HEK293 (cell line): ENCODE results near the gene ZMYM4.
A peak's percentile ranks its signal among the peaks of the same experiment; 100 is the strongest.

ENCODE experiments used
- CTCF ChIA-PET: fragments of 350-600 bp; formaldehyde crosslinking; extraction: SDS; loops from one replicate; lab custom pipeline; 2021; ENCODE audit warnings: antibody characterized with exemption; lab: Yijun Ruan, JAX
- POLR2A ChIA-PET: fragments of 300-600 bp; formaldehyde crosslinking; extraction: SDS; loops from one replicate; lab custom pipeline; 2020; ENCODE audit warnings: antibody characterized with exemption, inconsistent platforms; lab: Yijun Ruan, JAX
- H3K27ac ChIP-seq: fragments of 200-500 bp; sonication (Bioruptor generic); 2 replicates; pipeline ENCODE4 v1.5.1; 2014; ENCODE audit warnings: low read depth, low read length, control low read depth, inconsistent platforms; ENCODE audit errors: extremely low read depth
- H3K36me3 ChIP-seq, 2 experiments: fragments of 200-500 bp in 1 of 2; sonication (Bioruptor generic) in 1 of 2; 1 replicate in 1 of 2; 2 replicates in 1 of 2; pipeline ENCODE4 v1.5.1; 2014 to 2017; ENCODE audit warnings: inconsistent platforms in 2 of 2, low read length in 2 of 2; ENCODE audit not compliant: control insufficient read depth in 2 of 2, insufficient read depth in 1 of 2
- H3K4me1 ChIP-seq: fragments of 200-500 bp; sonication (Bioruptor generic); 2 replicates; pipeline ENCODE4 v1.5.1; 2014; ENCODE audit warnings: mild to moderate bottlenecking, low read length, inconsistent platforms; ENCODE audit not compliant: control insufficient read depth, insufficient read depth
- H3K4me3 ChIP-seq: 2 replicates; pipeline ENCODE4 v1.5.1; 2011; ENCODE audit warnings: low read depth, mild to moderate bottlenecking, control low read depth, low read length, moderate library complexity
- H3K9me3 ChIP-seq: fragments of 200-500 bp; sonication (Bioruptor generic); 2 replicates; pipeline ENCODE4 v1.5.1; 2014; ENCODE audit warnings: low read depth, low read length, inconsistent platforms; ENCODE audit not compliant: control insufficient read depth, insufficient read depth
- GFI1B ChIP-seq: fragments of 450-650 bp; formaldehyde crosslinking; IDR thresholded peaks from 2 replicates; pipeline ENCODE4 v1.5.1; 2016; ENCODE audit warnings: missing biosample characterization, missing genetic modification characterization
- GLI4 ChIP-seq: fragments of 450-650 bp; formaldehyde crosslinking; IDR thresholded peaks from 2 replicates; pipeline ENCODE4 v1.5.1; 2016; ENCODE audit warnings: missing biosample characterization, missing genetic modification characterization
- HOXA7 ChIP-seq: sonication (generic); formaldehyde crosslinking; IDR thresholded peaks from 2 replicates; pipeline ENCODE4 v1.8.1; 2022; ENCODE audit warnings: missing genetic modification reagents, borderline replicate concordance
- KLF10 ChIP-seq: fragments of 450-650 bp; IDR thresholded peaks from 2 replicates; pipeline ENCODE4 v1.5.1; 2018; ENCODE audit warnings: missing biosample characterization, mild to moderate bottlenecking, missing genetic modification characterization
- PRDM1 ChIP-seq: fragments of 450-650 bp; formaldehyde crosslinking; IDR thresholded peaks from 2 replicates; pipeline ENCODE4; 2016; ENCODE audit warnings: missing biosample characterization, missing genetic modification characterization
- TRIM28 ChIP-seq: IDR thresholded peaks from 2 replicates; pipeline ENCODE4 v1.6.1; 2011; ENCODE audit warnings: low read length, control low read depth, borderline replicate concordance
- ZBTB21 ChIP-seq: fragments of 450-650 bp; formaldehyde crosslinking; IDR thresholded peaks from 2 replicates; pipeline ENCODE4 v1.5.1; 2017; ENCODE audit warnings: missing biosample characterization, missing genetic modification characterization
- ZBTB7A ChIP-seq: fragments of 450-650 bp; formaldehyde crosslinking; IDR thresholded peaks from 2 replicates; pipeline ENCODE4 v1.5.1; 2016; ENCODE audit warnings: low read depth, missing biosample characterization, missing genetic modification characterization
- ZFP41 ChIP-seq: fragments of 450-650 bp; formaldehyde crosslinking; IDR thresholded peaks from 2 replicates; pipeline ENCODE4 v1.5.1; 2016; ENCODE audit warnings: missing biosample characterization, missing genetic modification characterization, borderline replicate concordance
- ZNF121 ChIP-seq: fragments of 450-650 bp; formaldehyde crosslinking; IDR thresholded peaks from 2 replicates; pipeline ENCODE4 v1.5.1; 2016; ENCODE audit warnings: missing biosample characterization, missing genetic modification characterization
- ZNF473 ChIP-seq: fragments of 450-650 bp; formaldehyde crosslinking; IDR thresholded peaks from 2 replicates; pipeline ENCODE4 v1.5.1; 2017; ENCODE audit warnings: missing biosample characterization, missing genetic modification characterization
- ZNF48 ChIP-seq: fragments of 450-650 bp; formaldehyde crosslinking; IDR thresholded peaks from 2 replicates; pipeline ENCODE4 v1.5.1; 2016; ENCODE audit warnings: missing biosample characterization, missing genetic modification characterization
- ZNF510 ChIP-seq: fragments of 450-650 bp; formaldehyde crosslinking; IDR thresholded peaks from 2 replicates; pipeline ENCODE4 v1.5.1; 2018; ENCODE audit warnings: mild to moderate bottlenecking, missing genetic modification characterization, missing biosample characterization; ENCODE audit not compliant: insufficient replicate concordance
- ZNF514 ChIP-seq: fragments of 450-650 bp; formaldehyde crosslinking; IDR thresholded peaks from 2 replicates; pipeline ENCODE4 v1.5.1; 2016; ENCODE audit warnings: missing biosample characterization, missing genetic modification characterization
- ZNF596 ChIP-seq: fragments of 450-650 bp; IDR thresholded peaks from 2 replicates; pipeline ENCODE4 v1.5.0; 2018; ENCODE audit warnings: missing biosample characterization, mild to moderate bottlenecking, missing genetic modification characterization, moderate library complexity
- ZNF600 ChIP-seq: fragments of 450-650 bp; formaldehyde crosslinking; IDR thresholded peaks from 2 replicates; pipeline ENCODE4 v1.5.1; 2016; ENCODE audit warnings: missing biosample characterization, missing genetic modification characterization
- ZSCAN16 ChIP-seq: fragments of 450-650 bp; formaldehyde crosslinking; IDR thresholded peaks from 2 replicates; pipeline ENCODE4 v1.5.1; 2016; ENCODE audit warnings: missing biosample characterization, missing genetic modification characterization
- TF ChIP-seq, protein P1 (sequence below): fragments of 450-650 bp; formaldehyde crosslinking; IDR thresholded peaks from 2 replicates; pipeline ENCODE4 v1.5.1; 2016; ENCODE audit warnings: missing biosample characterization, missing genetic modification characterization, low read depth
- TF ChIP-seq, protein P2 (sequence below): fragments of 450-650 bp; formaldehyde crosslinking; IDR thresholded peaks from 2 replicates; pipeline ENCODE4 v1.5.1; 2016; ENCODE audit warnings: missing biosample characterization, missing genetic modification characterization
- TF ChIP-seq, protein P3 (sequence below): fragments of 450-650 bp; formaldehyde crosslinking; IDR thresholded peaks from 2 replicates; pipeline ENCODE4 v1.5.1; 2016; ENCODE audit warnings: missing biosample characterization, missing genetic modification characterization

The ZMYM4 gene

DNA sequence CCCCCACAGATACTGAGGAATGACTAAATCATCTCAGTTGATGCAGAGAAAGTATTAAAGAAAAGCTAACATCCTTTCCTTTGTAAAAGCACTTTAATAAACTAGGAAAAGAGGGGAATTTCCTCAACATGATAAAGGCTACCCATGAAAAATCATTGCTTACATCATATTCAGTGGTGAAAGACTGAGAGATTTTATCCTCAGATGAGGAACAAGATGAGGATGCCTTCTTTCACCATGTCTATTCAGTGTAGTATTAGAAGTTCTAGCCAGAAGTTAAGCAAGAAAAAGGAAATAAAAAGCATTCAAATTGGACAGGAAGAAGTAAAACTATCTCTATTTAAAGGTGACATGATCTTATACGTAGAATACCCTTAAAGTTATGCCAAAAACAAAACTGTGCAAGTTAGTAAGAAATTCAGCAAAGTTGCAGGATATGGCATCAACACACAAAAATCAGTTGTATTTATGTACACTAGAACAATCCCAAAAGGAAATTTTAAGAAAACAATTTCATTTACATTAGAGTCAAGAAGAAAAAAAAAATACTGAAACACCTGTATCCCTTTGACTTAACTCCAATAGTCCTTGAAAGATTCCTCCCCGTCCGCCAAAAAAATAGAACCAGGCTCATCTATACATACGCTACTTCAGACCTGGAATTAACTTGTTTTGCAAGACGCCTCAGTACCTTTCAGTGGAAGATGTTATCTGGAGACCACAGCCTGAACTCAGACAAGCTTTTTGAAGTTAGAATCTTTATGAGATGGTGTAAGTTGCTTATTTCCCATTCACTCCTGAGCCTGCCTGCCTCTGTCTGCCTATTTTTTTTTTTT, 17.5 kb downstream of the ZMYM4 start (continued):
- TF ChIP-seq, protein P1, sequence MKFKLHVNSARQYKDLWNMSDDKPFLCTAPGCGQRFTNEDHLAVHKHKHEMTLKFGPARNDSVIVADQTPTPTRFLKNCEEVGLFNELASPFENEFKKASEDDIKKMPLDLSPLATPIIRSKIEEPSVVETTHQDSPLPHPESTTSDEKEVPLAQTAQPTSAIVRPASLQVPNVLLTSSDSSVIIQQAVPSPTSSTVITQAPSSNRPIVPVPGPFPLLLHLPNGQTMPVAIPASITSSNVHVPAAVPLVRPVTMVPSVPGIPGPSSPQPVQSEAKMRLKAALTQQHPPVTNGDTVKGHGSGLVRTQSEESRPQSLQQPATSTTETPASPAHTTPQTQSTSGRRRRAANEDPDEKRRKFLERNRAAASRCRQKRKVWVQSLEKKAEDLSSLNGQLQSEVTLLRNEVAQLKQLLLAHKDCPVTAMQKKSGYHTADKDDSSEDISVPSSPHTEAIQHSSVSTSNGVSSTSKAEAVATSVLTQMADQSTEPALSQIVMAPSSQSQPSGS (tag by site-specific recombination), result no peak
- TF ChIP-seq GLI4 (tag by site-specific recombination), result no peak
- no peak for TF ChIP-seq ZFP41 (tag by site-specific recombination)
- no peak for TF ChIP-seq ZNF596 (tag by site-specific recombination)
- TF ChIP-seq TRIM28, result no peak
- TF ChIP-seq ZNF600 (tag by site-specific recombination), result no peak
- no peak for TF ChIP-seq ZBTB21 (tag by site-specific recombination)
- TF ChIP-seq ZNF514, result no peak
- TF ChIP-seq, protein P2, sequence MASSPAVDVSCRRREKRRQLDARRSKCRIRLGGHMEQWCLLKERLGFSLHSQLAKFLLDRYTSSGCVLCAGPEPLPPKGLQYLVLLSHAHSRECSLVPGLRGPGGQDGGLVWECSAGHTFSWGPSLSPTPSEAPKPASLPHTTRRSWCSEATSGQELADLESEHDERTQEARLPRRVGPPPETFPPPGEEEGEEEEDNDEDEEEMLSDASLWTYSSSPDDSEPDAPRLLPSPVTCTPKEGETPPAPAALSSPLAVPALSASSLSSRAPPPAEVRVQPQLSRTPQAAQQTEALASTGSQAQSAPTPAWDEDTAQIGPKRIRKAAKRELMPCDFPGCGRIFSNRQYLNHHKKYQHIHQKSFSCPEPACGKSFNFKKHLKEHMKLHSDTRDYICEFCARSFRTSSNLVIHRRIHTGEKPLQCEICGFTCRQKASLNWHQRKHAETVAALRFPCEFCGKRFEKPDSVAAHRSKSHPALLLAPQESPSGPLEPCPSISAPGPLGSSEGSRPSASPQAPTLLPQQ, result no peak
- TF ChIP-seq ZNF121, result no peak
- TF ChIP-seq ZSCAN16 (tag by site-specific recombination), result no peak
- no peak for TF ChIP-seq GFI1B (tag by site-specific recombination)
- TF ChIP-seq KLF10 (tag by site-specific recombination), result no peak
- TF ChIP-seq, protein P3, sequence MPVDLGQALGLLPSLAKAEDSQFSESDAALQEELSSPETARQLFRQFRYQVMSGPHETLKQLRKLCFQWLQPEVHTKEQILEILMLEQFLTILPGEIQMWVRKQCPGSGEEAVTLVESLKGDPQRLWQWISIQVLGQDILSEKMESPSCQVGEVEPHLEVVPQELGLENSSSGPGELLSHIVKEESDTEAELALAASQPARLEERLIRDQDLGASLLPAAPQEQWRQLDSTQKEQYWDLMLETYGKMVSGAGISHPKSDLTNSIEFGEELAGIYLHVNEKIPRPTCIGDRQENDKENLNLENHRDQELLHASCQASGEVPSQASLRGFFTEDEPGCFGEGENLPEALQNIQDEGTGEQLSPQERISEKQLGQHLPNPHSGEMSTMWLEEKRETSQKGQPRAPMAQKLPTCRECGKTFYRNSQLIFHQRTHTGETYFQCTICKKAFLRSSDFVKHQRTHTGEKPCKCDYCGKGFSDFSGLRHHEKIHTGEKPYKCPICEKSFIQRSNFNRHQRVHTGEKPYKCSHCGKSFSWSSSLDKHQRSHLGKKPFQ, result no peak
- no peak for TF ChIP-seq ZNF48 (tag by site-specific recombination)
- no peak for TF ChIP-seq ZBTB7A (tag by site-specific recombination)
- no peak for TF ChIP-seq ZNF473 (tag by site-specific recombination)

DNA sequence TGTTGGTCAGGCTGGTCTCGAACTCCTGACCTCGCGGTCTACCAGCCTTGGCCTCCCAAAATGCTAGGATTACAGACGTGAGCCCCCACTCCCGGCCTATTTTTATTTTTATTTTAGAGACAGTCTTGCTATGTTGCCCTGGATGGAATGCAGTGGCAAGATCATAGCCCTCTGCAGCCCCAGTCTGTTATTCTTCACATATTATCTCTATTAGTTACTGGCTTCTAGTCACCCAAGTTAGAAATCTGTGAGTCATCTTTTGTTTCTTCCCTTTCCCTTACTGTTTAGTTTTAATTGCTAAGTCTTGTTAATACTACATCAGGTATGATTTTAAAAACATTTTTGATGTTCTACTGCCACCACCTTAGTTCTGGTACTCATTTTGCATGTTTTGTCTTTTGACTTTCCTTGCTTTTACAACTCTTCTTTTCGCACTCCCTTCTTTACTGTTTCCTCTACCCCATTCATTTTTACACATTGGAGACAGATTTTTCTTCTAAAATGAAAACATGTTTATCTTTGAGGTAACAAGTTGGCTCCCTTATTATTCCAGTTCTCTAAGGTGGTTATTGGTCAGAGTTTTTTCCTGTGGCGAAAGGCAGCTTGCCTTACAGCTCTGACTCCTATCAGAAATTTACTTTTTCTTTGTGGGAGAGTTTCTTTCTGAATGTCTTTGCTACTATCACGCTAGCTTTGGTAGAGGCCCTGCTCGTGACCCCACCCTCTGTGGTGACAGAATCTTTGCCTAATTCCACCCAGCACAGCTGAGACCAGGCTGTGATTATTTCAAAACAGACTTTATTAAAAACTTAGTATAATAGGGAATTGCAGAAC, 19.5 kb downstream of the ZMYM4 start:
- Histone ChIP-seq H3K27ac (no peak overlapping the region), H3K36me3 (peaks cover 13 to 35% of the 10 kb centered on the region in 2 experiments; a peak in 2 of 3 replicates), H3K9me3 (no peaks in the 10 kb centered on the region), H3K4me3 (no peak overlapping the region), H3K4me1 (no peaks in the 10 kb centered on the region)
- CTCF ChIA-PET, result no interaction called here
- TF ChIP-seq ZNF510 (tag by site-specific recombination) (no peak), PRDM1 (tag by site-specific recombination) (peak; percentile 86), HOXA7 (CRISPR knock-in tag) (no peak)
- POLR2A ChIA-PET, result no interaction called here
